HG03565 (cell line): ENCODE results near the gene CFAP61.
"Not testable (repeated sequence)": the region's sequence is repeated elsewhere in the genome, so short reads cannot be mapped to it uniquely, and the experiment has no call there.

ENCODE experiments used
- ATAC-seq: cut with Tn5 transposase; IDR thresholded peaks from one replicate; pipeline ENCODE4 v1.9.1; 2021; ENCODE audit warnings: mild to moderate bottlenecking, moderate library complexity; ENCODE audit not compliant: unreplicated experiment

CFAP61 gene, protein sequence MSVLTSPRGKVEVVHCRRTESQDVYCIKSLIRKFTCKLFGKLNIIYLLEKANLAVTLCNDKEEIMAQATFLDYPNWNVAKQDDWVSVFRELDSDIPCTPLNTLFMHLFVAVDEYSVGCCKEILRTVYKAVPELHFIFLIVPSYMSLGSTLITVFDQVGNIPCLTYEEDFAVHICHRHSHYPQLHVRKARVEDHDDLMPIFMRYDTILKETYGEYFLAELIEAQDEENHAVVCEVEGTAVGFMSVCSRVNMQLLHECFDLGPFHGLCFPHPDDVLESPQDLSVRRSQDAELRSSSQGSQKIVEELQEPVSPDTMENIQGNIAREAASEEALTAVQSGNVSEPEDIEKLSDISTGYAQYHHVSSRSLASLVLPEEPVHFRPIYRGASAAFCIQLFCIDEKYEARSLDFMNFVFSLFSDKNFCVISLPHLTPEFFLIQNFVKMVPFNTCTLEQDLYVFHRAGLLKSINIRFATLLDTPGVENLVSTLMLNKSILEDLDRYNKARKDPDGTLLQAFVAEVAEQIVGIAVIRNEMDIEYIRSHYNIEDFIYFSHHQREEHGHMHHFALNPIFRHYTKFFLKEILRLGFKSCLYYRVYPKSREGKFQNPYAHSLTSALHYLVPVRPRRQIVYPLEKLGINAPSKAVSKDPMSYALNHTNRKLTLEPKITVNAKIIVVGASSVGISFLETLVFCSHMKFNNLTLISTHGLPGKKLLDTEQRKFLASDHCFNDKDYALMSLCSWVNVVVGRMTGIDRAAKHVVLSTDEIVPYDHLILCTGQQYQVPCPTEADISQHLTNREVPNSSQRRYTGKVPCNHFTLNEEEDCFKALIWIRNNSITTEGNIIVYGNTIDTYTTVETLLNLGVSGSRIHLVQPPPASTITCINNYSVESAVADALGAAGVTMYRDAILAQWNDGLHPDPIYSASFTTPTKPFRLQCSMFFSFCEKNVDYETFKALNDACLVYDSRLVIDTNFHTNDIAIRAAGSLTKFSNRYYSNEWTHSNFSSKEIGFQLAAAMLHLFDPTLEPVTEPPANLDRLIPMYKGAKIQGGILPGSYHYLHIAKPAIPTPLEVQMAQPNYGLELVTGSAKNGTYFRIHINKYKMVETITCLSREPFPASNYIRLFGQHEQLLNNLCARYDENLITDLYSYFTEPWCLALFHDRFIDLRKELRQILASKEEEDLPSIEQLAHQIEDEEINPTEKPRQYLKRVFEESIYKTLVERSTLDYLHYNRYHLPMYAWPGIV

DNA sequence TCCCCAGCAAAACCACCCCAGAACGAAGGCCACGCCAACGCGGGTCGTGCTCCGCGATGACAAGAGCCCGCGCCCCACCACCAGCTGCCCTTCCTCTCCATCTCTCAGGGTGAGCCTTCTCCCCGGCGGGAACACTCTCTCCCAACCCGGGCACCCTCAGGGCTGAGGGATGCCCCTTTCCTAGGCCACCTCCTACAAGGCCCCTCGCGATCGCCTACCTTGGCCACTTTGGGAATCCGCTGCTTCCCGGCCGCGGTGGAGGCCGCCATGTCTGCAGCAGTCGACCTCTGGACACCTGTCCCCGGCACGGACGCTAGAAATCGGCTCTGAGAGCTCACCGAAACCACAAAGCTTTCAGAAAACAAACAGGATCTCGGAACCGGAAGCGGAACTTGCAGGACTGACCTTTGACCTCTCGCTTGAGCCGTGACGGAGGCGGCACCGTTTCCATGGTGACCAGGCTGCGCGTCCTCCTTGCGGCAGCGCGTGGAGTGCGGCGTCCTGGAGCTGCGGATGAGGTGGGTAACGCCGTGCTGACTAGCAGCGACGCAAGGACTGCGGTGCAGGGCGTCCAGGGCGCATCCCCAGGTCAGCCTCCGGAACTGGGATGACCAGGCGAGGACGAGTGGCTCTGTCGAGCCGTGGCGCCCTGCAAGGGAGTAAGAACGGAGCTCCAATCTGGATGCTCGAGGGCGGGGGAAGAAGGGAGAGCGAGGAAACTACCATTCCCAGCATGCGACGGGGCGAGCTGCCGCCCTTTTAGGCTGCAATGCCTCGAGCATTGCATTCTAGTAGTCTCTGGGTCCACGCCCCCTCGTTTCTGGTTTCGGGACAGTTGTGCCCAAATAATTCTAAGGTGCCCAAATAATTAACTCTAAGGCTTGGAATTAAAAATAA, at the start of gene CFAP61, which contains the start of gene CRNKL1:
CFAP61 (plus strand) TSS at position 459 of the 897 bp plus-strand sequence. CDS start 4,122 bp downstream, outside the sequence.
CRNKL1 (minus strand) TSS at position 393 of the 897 bp plus-strand sequence; CDS start at position 269, 124 bp downstream.
- peak; percentile 90 for ATAC-seq

DNA sequence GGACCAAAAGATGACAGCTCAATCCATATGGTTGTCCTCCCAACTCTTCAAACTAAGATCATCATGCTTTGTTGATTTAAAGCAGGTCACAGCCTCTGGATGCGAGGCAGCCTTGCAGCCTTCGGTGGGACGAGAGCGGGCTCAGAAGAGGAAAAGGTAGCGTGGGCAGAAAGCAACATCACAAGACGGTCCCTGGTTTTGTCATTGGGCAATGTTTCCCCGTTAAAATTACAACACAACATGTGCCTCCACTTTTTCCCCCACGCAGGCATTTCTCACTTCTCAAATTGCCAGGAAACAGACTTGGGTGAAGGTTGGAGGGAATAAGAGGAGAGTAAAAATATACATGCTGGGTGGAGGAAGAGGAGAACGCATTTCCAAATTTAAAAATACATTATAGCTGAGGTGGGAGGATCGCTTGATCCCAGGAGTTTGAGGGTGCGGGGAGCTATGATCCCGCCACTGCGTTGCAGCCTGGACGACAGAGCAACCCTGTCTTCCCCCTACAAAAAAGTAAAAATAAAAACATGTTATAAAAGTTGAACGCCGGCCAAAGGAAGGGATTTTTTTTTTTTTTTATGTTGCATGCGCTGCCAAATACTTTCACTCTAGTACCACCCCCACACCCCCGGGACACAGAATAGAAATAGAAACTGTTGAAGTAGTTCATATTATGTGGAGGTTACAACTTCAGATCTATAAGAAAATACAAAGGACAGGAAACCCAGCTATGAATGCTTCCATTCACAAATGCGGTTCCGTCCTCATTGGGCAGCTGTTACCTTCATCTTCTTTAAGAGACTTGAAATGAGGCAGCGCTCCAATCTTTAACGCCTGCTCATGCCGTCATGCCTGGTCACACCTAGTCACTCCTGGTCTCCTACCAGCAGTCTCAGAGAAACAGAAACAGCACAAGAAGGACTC, 49.0 kb upstream of the CFAP61 start:
- no peak for ATAC-seq

DNA sequence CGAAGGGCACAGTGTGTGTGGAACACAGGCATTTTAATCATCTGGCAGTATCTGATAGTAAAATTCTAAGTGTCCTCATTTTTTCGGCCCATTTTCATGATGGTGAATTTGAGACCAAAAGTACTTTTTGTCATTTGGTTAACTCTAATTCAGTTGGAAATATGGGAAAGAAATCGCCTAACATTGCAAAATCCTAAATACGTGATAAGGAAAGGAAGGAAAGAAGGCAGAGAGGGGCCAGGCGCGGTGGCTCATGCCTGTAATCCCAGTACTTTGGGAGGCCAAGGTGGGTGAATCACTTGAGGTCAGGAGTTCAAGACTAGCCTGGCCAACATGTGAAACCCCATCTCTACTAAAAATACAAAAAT, 48.4 kb upstream of the CFAP61 start:
- ATAC-seq: not testable (repeated sequence)

DNA sequence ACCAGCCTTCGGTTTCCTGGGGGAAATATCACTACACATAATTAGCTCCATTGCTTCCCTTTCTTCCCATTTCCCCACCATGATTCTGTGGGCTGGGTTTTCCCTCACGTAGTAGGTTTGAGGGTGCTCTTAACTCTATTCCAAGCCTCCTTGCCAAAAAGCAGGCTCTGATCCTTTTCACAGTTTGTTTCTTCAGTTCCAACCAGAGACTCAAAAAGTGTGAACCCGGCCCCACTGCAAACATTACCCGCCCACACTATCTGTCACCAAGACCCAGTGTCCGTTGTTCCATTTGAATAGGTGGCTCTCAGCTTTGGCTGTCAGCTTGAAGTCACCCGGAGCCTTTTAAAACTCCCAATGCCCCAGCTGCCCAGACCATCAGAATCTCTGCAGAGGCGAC, 47.0 kb upstream of the CFAP61 start:
- ATAC-seq: no peak

DNA sequence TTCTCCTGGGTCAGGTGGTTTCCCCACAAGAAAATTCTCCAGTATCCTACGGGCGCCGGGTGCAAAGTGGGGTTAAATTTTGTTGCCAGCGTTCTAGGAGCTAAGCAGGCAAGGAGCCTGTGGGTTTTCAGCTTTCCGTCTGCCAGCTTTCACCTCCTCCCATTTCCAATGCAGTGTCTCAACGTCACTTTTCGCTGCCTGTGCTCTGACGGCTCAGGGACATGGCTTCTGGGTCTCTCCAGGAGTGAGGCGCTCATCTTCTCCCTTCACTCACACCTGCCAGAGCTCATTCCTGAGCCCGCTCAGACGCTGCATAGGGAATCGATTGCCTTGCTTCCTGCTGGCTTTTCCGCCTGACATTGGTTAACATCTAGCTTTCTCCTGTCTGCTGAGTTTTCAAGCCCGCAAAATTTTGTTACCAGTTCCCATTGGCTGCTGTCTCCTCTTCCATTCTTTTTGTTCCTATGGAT, 42.5 kb upstream of the CFAP61 start:
- no peak for ATAC-seq

- ATAC-seq: no peak
These were observed 41.5 kb upstream of the CFAP61 start for GRCh38 chr20:20010639-20011500.

DNA sequence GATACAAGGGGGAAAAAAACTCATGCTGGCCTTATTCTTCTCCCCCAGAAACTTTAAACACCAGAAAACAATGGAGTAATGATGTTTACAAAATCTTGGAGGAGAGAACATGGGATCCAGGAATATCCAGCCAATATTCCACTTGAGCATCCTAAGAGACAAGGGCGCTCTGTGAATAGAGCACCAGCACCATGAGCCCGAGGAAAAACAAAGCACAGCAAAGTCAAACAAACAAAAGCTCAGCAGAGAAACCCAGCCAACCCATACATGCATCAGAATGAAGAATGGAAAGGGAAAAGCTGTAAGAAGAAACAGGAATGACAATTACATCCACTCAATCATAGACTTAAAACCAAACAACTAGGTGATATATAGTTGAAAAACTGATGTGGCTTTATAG, 39.8 kb upstream of the CFAP61 start:
- ATAC-seq: no peak

DNA sequence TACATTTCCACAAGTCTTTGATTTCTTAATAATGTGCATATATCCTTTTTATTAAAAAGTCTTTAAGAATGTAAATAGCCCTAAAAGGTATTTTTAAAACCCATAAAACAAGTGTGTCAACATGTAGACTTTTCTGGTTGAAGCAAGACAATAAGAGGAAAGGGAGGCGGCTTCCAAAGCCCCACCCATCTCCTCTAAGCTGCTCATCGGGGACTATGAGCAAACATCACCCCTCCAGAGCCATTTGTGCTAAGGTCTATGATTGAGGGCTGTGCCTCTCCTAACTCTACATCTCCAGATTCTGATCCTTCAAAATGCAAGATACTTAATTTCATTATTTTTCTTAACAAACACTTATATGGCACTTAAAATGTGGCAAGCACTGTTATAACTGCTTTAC, 37.7 kb upstream of the CFAP61 start:
- no peak for ATAC-seq

DNA sequence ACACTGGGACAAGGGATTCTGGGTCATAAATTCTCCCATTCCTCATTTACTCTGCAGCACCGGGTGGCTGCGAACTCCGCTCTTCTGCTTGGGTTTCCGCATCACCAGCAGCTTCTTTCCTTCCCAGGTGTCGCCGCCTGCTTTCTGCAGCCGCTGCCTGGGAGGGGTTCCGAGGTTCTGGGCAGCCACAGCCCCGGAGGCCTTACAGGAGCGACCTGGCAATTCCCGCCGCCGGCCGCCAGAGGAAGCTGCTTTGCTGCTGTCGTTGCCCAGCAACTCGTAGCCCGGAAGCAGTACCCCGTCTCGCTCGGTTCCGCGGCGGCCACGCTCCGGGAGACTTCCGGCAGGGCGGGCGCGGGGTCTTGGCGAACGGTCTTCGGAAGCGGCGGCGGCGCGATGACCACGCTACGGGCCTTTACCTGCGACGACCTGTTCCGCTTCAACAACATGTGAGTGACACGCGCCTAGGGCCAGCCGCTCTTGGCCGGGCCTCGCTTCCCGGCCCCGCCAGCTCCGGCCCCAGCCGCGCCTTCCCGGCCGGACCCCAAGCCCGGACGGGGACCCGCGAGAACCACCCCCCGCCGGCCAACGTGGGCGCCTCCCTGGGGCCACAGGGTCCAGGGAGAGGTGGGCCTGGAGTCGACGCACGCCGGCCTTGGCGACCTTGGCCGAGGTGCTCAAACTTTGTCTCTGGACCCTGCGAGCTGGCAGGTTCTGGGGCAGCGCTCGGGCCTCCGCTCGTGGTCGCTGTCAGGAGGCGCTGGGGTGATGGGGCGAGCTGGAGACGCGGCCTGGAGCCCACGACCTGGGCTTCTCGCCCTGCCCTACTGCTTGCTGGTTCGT, 35.1 kb upstream of the CFAP61 start, which contains the start of gene NAA20:
NAA20 (plus strand) TSS at position 362 of the 843 bp plus-strand sequence; CDS start at position 397, 35 bp downstream.
- ATAC-seq: peak; percentile 97

GRCh38 chr20:20017844-20018185, 34.5 kb upstream of the CFAP61 start:
- ATAC-seq: peak; percentile 7

DNA sequence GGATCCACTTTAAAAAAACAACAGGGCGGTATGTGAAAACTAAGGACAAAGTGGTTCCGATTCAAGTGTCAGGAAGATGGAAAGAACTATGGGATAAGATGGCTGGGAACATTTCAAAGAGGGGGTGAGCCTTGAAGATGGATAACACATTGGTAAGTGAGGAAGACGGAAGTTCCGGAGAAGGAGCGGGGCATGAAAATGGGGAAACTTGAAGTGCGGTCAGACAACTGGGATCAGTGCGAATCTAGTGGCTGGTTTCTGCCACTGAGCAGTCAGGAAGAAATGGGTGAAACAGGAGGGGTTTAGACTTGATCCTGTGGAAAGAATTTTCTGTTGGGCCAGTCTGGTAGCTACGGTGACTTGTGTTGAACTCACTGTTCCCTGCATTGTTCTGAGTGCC, 34.0 kb upstream of the CFAP61 start:
- ATAC-seq: no peak

DNA sequence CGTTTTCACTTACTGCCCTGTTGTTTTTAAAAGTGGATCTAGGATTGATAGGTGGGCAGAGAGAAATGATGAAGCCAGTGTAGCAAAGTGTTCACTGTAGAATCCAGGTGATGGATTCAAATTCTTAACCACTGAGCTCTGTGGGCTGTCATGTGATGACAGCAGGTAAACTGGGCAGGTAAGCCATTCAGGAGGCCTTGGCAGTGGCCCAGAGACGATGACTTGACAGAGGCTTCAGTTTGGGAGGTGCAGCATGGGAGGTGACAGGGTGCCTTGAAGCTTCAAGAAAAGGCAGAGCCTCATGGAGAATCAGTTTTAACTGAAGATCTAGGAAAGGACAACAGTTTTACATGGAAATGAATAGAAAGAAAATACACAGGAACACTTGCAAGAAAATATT, 33.2 kb upstream of the CFAP61 start:
- ATAC-seq: no peak

GRCh38 chr20:20020908-20021307, 31.4 kb upstream of the CFAP61 start:
- ATAC-seq: no peak

DNA sequence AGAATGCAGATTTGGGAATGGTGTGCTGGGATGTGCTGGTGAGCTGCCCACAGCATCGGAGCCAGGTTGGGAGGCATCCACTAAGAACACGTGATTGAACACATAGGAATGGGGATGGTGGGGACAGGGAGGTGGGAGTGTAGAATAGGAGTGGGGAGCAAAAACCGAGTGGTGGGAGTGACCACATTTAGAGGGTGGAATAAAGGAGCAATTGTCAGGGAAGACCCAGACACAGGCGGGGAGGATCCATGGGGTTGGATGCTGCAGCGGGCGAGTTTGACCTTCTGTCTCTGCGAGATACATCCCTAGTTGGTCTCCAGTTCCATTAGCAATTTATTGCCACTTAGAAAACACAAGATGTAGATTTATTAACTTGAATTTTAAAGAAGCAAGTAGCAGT, 30.5 kb upstream of the CFAP61 start:
- no peak for ATAC-seq

DNA sequence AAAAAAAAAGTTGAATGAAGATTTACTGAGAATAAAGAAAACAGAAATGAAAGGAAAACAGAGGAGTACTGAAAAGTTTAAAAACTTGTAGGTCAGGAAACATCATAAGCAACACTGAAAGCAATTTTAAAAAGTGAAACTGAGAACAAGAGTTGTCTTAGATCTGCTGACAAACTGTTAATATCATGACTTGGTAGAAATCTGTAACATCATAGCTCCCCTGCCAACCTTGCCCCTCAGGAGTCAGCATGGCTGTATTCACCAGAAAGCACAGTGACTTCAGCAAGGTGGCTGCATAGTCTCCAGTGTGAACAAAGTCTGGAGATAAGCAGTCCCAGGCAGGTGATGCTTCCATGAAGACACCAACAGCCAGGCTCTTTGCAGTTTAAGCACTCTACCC, 29.8 kb upstream of the CFAP61 start:
- ATAC-seq: peak; percentile 52

DNA sequence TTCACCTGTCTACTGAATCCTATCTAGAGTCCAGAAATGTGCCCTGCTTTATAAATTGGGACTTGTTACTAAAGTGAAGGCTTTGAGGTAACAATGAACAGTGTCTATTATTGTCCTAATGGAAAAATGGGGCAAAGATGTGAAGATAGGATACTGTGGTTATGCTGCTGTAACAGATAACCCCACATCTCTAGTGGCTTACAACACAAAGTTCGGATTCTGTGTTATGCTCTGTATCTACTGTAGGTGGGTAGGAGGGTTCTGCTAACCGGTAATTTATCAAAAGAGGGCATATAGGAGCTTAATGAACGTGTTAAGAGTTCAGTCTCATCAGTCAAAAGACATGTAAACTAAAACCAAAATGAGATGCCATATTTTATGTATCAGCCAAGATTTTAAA, 28.9 kb upstream of the CFAP61 start:
- ATAC-seq: no peak

- no peak for ATAC-seq
These were observed 27.4 kb upstream of the CFAP61 start for GRCh38 chr20:20024942-20025341.
